ENCODE measurements around the gene PANK1. TPM values are rescaled to one million over a fixed set of nuclear protein-coding genes. Genes with fewer than 3 reads are reported as not detected.
"Not testable (repeated sequence)": the region's sequence is repeated elsewhere in the genome, so short reads cannot be mapped to it uniquely, and the experiment has no call there.

Gene PANK1
- polyA plus RNA-seq, 1 experiment = 4.2 TPM

DNA sequence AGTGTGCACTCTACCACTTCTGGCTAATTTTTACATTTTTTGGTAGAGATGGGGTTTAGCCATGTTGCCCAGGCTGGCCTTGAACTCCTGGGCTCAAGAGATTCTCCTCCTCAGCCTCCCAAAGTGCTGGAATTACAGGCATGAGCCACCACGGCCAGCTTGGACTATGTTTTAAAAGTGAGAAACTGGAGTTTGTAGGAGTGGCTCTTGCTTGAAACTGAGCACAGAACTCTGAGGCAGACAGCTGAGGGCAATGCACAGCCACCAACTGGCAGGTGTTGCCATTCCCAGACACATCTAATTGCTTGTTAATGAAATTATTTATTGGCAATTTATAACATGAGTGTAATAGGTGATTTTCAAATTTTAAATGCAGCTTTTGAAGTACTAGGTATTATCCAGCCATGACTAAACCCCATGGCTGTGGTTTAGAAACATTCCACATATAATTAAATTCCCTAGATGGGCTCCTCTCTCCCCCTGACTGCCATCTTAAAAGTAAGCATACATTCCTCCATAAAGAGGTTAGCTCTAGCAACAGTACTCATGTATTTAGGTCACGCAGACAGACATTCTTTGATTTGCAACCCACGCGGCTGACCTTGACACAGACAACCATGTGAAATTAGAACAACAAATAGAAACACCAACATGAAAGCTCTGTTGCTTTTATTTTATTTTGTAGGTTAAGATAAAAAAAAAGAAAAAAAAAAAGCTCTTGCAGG is 19.8 kb downstream of the PANK1 start:
- no peak overlapping the region for H3K4me3 ChIP-seq (ENCODE audit: low read depth, low read length)
- no peaks in the 10 kb centered on the region for H3K36me3 ChIP-seq (ENCODE audit: control insufficient read depth, insufficient read depth, low read length)
- ChIA-PET POLR2A (no interaction called here), CTCF (interaction anchor here (0.6 to 1.0 kb wide), 3 partner anchors 12 to 55 kb away, joined by 3 to 6 read pairs (median 5); no protein-coding TSS in a partner anchor)
- H3K27me3 ChIP-seq (ENCODE audit: control insufficient read depth, insufficient read depth, low read length) = no peaks in the 10 kb centered on the region
- peak; percentile 9 for DNase-seq (ENCODE audit: low read depth)
- TF ChIP-seq, protein P1, sequence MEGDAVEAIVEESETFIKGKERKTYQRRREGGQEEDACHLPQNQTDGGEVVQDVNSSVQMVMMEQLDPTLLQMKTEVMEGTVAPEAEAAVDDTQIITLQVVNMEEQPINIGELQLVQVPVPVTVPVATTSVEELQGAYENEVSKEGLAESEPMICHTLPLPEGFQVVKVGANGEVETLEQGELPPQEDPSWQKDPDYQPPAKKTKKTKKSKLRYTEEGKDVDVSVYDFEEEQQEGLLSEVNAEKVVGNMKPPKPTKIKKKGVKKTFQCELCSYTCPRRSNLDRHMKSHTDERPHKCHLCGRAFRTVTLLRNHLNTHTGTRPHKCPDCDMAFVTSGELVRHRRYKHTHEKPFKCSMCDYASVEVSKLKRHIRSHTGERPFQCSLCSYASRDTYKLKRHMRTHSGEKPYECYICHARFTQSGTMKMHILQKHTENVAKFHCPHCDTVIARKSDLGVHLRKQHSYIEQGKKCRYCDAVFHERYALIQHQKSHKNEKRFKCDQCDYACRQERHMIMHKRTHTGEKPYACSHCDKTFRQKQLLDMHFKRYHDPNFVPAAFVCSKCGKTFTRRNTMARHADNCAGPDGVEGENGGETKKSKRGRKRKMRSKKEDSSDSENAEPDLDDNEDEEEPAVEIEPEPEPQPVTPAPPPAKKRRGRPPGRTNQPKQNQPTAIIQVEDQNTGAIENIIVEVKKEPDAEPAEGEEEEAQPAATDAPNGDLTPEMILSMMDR (IDR thresholded peaks at IDR 0.05; ENCODE audit: insufficient read depth, low read depth, low read length) = no peak

DNA sequence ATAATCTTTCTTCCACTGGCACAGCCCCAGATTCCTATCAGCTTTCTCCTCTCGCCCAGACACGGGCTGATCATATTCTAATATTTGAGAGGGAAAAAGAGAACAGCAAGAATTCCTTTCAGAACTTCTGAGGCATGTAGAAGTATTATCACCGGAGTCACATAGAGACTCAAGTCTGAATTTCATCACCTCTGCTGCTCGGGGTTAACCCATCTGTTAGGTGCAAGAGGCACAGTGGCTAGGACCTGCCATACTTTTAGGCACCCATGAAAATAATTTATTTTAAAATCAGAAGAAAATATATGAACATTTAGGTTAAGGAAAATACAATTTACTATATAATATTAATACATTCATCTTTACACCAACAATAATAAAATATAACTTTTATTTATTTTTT is 21.0 kb downstream of the PANK1 start:
- Histone ChIP-seq H3K27me3 (ENCODE audit: control insufficient read depth, insufficient read depth, low read length) (no peaks in the 10 kb centered on the region), H3K4me3 (ENCODE audit: low read depth, low read length) (no peak overlapping the region), H3K36me3 (ENCODE audit: control insufficient read depth, insufficient read depth, low read length) (no peaks in the 10 kb centered on the region)
- ChIA-PET POLR2A (no interaction called here), CTCF (no interaction called here)
- no peak for DNase-seq (ENCODE audit: low read depth)
- TF ChIP-seq, protein P1 (IDR thresholded peaks at IDR 0.05; ENCODE audit: insufficient read depth, low read depth, low read length) = no peak

GRCh38 chr10:89622151-89622550 is 22.9 kb downstream of the PANK1 start:
- POLR2A ChIA-PET = no interaction called here
- Histone ChIP-seq H3K27me3 (ENCODE audit: control insufficient read depth, insufficient read depth, low read length) (no peaks in the 10 kb centered on the region), H3K4me3 (ENCODE audit: low read depth, low read length) (no peak overlapping the region), H3K36me3 (ENCODE audit: control insufficient read depth, insufficient read depth, low read length) (no peaks in the 10 kb centered on the region)
- CTCF ChIA-PET = interaction anchor here (1.8 kb wide), 1 partner anchor 9 kb away, joined by 4 read pairs; no protein-coding TSS in a partner anchor
- TF ChIP-seq, protein P1 (IDR thresholded peaks at IDR 0.05; ENCODE audit: insufficient read depth, low read depth, low read length) = no peak
- DNase-seq (ENCODE audit: low read depth) = no peak

DNA sequence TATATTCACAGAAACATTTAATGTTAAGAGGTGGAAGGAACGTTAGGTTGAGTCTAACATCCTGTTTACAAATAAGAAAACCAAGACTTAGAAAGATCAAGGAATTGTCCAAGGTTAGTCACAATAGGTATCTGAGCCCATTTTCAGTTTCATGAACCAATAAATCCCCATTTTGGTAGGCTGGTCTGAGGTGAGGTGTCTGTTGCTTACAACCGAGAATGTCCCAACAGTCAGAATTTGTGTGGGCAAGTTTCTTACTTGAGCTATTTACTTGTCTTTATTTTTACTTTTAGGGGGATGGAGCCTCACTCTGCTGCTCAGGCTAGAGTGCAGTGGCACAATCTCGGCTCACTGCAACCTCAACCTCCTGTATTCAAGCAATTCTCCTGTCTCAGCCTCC is 23.6 kb downstream of the PANK1 start:
- H3K27me3 ChIP-seq (ENCODE audit: control insufficient read depth, insufficient read depth, low read length) = no peaks in the 10 kb centered on the region
- no peak overlapping the region for H3K4me3 ChIP-seq (ENCODE audit: low read depth, low read length)
- no peak for DNase-seq (ENCODE audit: low read depth)
- H3K36me3 ChIP-seq (ENCODE audit: control insufficient read depth, insufficient read depth, low read length) = no peaks in the 10 kb centered on the region
- ChIA-PET POLR2A (no interaction called here), CTCF (interaction anchor here (1.8 kb wide), 1 partner anchor 8 kb away, joined by 4 read pairs; no protein-coding TSS in a partner anchor)
- TF ChIP-seq, protein P1 (IDR thresholded peaks at IDR 0.05; ENCODE audit: insufficient read depth, low read depth, low read length) = no peak

GRCh38 chr10:89620296-89620695 is 24.7 kb downstream of the PANK1 start:
- H3K27me3 ChIP-seq (ENCODE audit: control insufficient read depth, insufficient read depth, low read length); POLR2A ChIA-PET; CTCF ChIA-PET; H3K36me3 ChIP-seq (ENCODE audit: control insufficient read depth, insufficient read depth, low read length); H3K4me3 ChIP-seq (ENCODE audit: low read depth, low read length); DNase-seq (ENCODE audit: low read depth): not testable (repeated sequence)

- no peak for DNase-seq (ENCODE audit: low read depth)
- no peak overlapping the region for H3K4me3 ChIP-seq (ENCODE audit: low read depth, low read length)
- H3K36me3 ChIP-seq (ENCODE audit: control insufficient read depth, insufficient read depth, low read length) = no peaks in the 10 kb centered on the region
- H3K27me3 ChIP-seq (ENCODE audit: control insufficient read depth, insufficient read depth, low read length) = no peaks in the 10 kb centered on the region
- TF ChIP-seq, protein P1 (IDR thresholded peaks at IDR 0.05; ENCODE audit: insufficient read depth, low read depth, low read length) = no peak
- CTCF ChIA-PET = no interaction called here
- POLR2A ChIA-PET = no interaction called here
Measured at GRCh38 chr10:89615824-89616223, 29.2 kb downstream of the PANK1 start.

Measured in BJ (cell line).